Spleen (tissue), 13 donors: Measurements from ENCODE around the gene GPR148. TPM values are rescaled to one million over a fixed set of nuclear protein-coding genes. Genes with fewer than 3 reads are reported as not detected.
"Not testable (repeated sequence)": the region's sequence is repeated elsewhere in the genome, so short reads cannot be mapped to it uniquely, and the experiment has no call there.

Experiments
- DNase-seq: peaks from one replicate; pipeline ENCODE4 v3.0.0-alpha.2; 2020
- H3K27ac ChIP-seq, 8 donors: fragments of 200-600 bp; sonication (generic) in 7 of 8; 1 replicate in 4 of 8; 2 replicates in 4 of 8; pipeline versions ENCODE4 v1.5.0 to v1.8.0; 2016 to 2021; ENCODE audit warnings: inconsistent platforms in 4 of 8, mild to moderate bottlenecking in 4 of 8, moderate library complexity in 1 of 8
- H3K27me3 ChIP-seq, 7 donors: fragments of 200-600 bp; sonication (generic) in 6 of 7; replicated peaks in 1 of 7; 1 replicate in 4 of 7; 2 replicates in 3 of 7; pipeline versions ENCODE4 v1.5.0 to v1.8.0; 2016 to 2021; ENCODE audit warnings: inconsistent platforms in 3 of 7, mild to moderate bottlenecking in 1 of 7
- H3K36me3 ChIP-seq, 6 donors: fragments of 200-600 bp; sonication (generic) in 5 of 6; 1 replicate in 4 of 6; 2 replicates in 2 of 6; pipeline versions ENCODE4 v1.5.0 to v1.8.0; 2016 to 2021; ENCODE audit warnings: inconsistent platforms in 2 of 6
- H3K4me1 ChIP-seq, 6 donors: fragments of 200-600 bp; sonication (generic) in 5 of 6; 1 replicate in 3 of 6; 2 replicates in 3 of 6; pipeline versions ENCODE4 v1.5.0 to v1.8.0; 2016 to 2021; ENCODE audit warnings: inconsistent platforms in 3 of 6
- H3K4me3 ChIP-seq, 8 donors: fragments of 200-600 bp; sonication (generic) in 7 of 8; 1 replicate in 4 of 8; 2 replicates in 4 of 8; pipeline versions ENCODE4 v1.5.0 to v1.8.0; 2016 to 2021; ENCODE audit warnings: inconsistent platforms in 4 of 8, mild to moderate bottlenecking in 4 of 8, moderate library complexity in 2 of 8
- H3K9me3 ChIP-seq, 8 donors: fragments of 200-600 bp; sonication (generic) in 7 of 8; 1 replicate in 4 of 8; 2 replicates in 4 of 8; pipeline versions ENCODE4 v1.5.0 to v1.8.0; 2016 to 2021; ENCODE audit warnings: inconsistent platforms in 4 of 8
- POLR2A ChIP-seq, 3 donors: fragments of 450-650 bp; IDR thresholded peaks; one replicate each; pipeline ENCODE4 v1.5.1; 2017; ENCODE audit warnings: antibody characterized with exemption in 3 of 3, mild to moderate bottlenecking in 1 of 3
- POLR2AphosphoS5 ChIP-seq, 3 donors: sonication (generic); formaldehyde crosslinking; IDR thresholded peaks; one replicate each; pipeline ENCODE4 v1.5.1; 2017; ENCODE audit warnings: antibody characterized with exemption in 3 of 3
- WGBS, 5 donors: extraction: QIAGEN DNeasy Blood & Tissue Kit in 3 of 5; methylation state at CpG; one replicate each; pipeline versions ENCODE4 v1.1.5 to v1.1.7; 2013 to 2018; 5-methylcytosine and 5-hydroxymethylcytosine counted together
- intact Hi-C: fragments of 100-400 bp; cut with DNase I; formaldehyde crosslinking; loops from one replicate; pipeline ENCODE4 v1.15.0; 2023; ENCODE audit warnings: low total_unique reads
- long read RNA-seq, 2 donors: transcript quantifications; one replicate each; lab custom pipeline, GENCODE V29; 2026
- polyA plus RNA-seq, 3 donors: library from polyadenylated mRNA; stranded (reverse); fragments of 200-250 nt; gene quantifications; one replicate each; pipeline ENCODE4 v1.2.1, GENCODE V29; 2013
- total RNA-seq, 7 donors: library from RNA; depleted of rRNA in 3 of 7; stranded (reverse); fragments of >200 nt in 3 of 7; fragmentation: NEBNext Ultra II Directional in 4 of 7; extraction: Animal tissue kit (Norgen Biotek cat#: 25700) in 4 of 7; gene quantifications; one replicate each; pipeline versions ENCODE4 v1.1.0 to v1.2.1, GENCODE V29; 2016 to 2021
- TF ChIP-seq, protein P1 (sequence below), 11 experiments: fragments of 200-600 bp in 7 of 11; fragments of 450-650 bp in 4 of 11; sonication (generic) in 4 of 11; IDR thresholded peaks in 8 of 11; conservative IDR thresholded peaks in 3 of 11; 1 replicate in 7 of 11; 2 replicates in 4 of 11; pipeline versions ENCODE4 v1.4.0 to v1.8.0; 2016 to 2021; ENCODE audit warnings: antibody characterized with exemption in 11 of 11, inconsistent platforms in 4 of 11, mild to moderate bottlenecking in 1 of 11
- donor health status: healthy with polysubstance abuse.
- donor health status: DM: no; HTN: no; CAD: no; lungs with moderate emphysema.
- donor health status: DM: no; HTN: no; CAD: no.
- donor health status: Bipolar disorder and iron deficiency.
- donor health status: healthy.
- donor health status: DM: no; HTN: no; CAD: no.
- donor health status: DM: yes; HTN: yes; CAD: no.

The GPR148 gene, protein sequence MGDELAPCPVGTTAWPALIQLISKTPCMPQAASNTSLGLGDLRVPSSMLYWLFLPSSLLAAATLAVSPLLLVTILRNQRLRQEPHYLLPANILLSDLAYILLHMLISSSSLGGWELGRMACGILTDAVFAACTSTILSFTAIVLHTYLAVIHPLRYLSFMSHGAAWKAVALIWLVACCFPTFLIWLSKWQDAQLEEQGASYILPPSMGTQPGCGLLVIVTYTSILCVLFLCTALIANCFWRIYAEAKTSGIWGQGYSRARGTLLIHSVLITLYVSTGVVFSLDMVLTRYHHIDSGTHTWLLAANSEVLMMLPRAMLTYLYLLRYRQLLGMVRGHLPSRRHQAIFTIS
- total RNA-seq (not detected), polyA plus RNA-seq (not detected)
- long read RNA-seq, donor 1, result 0 reads
- long read RNA-seq, donor 2, result 0 reads

- H3K36me3 ChIP-seq, result no peaks in the 10 kb centered on the region
- DNase-seq, result peak; percentile 68
- H3K27ac ChIP-seq, result peak within 1 kb of the TSS in 6 of 8 donors; percentile 57 to 86 (median 76)
- intact Hi-C loops, result no loop called here
- WGBS, 5 donors, result 69 to 87% (median 76%) methylated on average over 4 to 8 of the region's 8 CpGs
- H3K9me3 ChIP-seq, result no peaks in the 10 kb centered on the region
- H3K4me3 ChIP-seq, result peak within 1 kb of the TSS in 7 of 8 donors; percentile 40 to 74 (median 44)
- H3K4me1 ChIP-seq, result peaks cover 9 to 24% (median 21%) of the 10 kb centered on the region in 6 donors
- peaks cover 0 to 29% (median 8%) of the 10 kb centered on the region in 7 donors for H3K27me3 ChIP-seq
- TF ChIP-seq, protein P1, sequence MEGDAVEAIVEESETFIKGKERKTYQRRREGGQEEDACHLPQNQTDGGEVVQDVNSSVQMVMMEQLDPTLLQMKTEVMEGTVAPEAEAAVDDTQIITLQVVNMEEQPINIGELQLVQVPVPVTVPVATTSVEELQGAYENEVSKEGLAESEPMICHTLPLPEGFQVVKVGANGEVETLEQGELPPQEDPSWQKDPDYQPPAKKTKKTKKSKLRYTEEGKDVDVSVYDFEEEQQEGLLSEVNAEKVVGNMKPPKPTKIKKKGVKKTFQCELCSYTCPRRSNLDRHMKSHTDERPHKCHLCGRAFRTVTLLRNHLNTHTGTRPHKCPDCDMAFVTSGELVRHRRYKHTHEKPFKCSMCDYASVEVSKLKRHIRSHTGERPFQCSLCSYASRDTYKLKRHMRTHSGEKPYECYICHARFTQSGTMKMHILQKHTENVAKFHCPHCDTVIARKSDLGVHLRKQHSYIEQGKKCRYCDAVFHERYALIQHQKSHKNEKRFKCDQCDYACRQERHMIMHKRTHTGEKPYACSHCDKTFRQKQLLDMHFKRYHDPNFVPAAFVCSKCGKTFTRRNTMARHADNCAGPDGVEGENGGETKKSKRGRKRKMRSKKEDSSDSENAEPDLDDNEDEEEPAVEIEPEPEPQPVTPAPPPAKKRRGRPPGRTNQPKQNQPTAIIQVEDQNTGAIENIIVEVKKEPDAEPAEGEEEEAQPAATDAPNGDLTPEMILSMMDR (IDR thresholded peaks at IDR 0.05 in 8 of 11, conservative IDR thresholded peaks at IDR 0.05 in 3 of 11), result no peak
- no peak for TF ChIP-seq POLR2A (IDR thresholded peaks at IDR 0.05)
- no peak for TF ChIP-seq POLR2AphosphoS5 (IDR thresholded peaks at IDR 0.05)
Observed at GRCh38 chr2:130728549-130729316, at the start of gene GPR148. GPR148 (plus strand) TSS chr2:130729070; CDS start chr2:130729152, 82 bp downstream.

- H3K9me3 ChIP-seq, H3K27ac ChIP-seq, DNase-seq, intact Hi-C loops, H3K4me3 ChIP-seq, H3K4me1 ChIP-seq, H3K36me3 ChIP-seq: not testable (repeated sequence)
- peaks cover 0 to 25% (median 4%) of the 10 kb centered on the region in 7 donors for H3K27me3 ChIP-seq
- 40 to 76% (median 52%) methylated on average over 3 to 27 of the region's 35 CpGs for whole genome bisulfite sequencing, 5 donors
Observed at GRCh38 chr2:130692041-130692770, 36.7 kb upstream of the GPR148 start.

- intact Hi-C loops, H3K9me3 ChIP-seq, H3K36me3 ChIP-seq, H3K27ac ChIP-seq, H3K4me1 ChIP-seq, DNase-seq: not testable (repeated sequence)
- TF ChIP-seq, protein P1 (IDR thresholded peaks at IDR 0.05 in 8 of 11, conservative IDR thresholded peaks at IDR 0.05 in 3 of 11), result peak in 1 of 11 experiments; percentile 7
- WGBS, 5 donors, result 3 to 10% (median 4%) methylated on average over 2 to 37 of the region's 37 CpGs
- H3K4me3 ChIP-seq, result peak overlapping the region in 1 of 8 donors; percentile 15
- H3K27me3 ChIP-seq, result peaks cover 0 to 25% (median 4%) of the 10 kb centered on the region in 7 donors
Observed at GRCh38 chr2:130693474-130693873, 35.4 kb upstream of the GPR148 start.

DNA sequence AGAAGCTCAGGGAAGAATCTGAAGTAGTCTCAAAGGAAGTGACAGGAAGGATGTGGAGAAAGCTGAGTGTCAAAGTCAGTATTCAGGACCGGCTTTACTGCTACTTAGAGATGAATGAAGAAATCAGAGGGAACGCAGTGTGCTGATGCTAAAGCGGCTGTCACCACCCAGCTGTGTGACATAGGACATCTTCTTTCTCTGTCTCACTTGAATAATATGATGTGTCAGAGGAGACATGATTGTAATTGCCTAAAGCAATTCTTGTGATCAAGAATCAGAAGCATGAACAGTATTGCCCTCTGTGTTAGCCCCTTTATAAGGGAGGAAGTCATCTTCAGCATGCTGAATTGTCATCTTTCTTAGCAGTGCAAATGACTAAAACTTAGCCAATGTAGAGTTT, 25.6 kb upstream of the GPR148 start:
- intact Hi-C loops, H3K27ac ChIP-seq: not testable (repeated sequence)
- WGBS, 5 donors, result 55 to 77% (median 70%) methylated on average over 3 of the region's 3 CpGs

GRCh38 chr2:130714795-130715194, 14.1 kb upstream of the GPR148 start:
- H3K27ac ChIP-seq, H3K4me1 ChIP-seq, H3K36me3 ChIP-seq, H3K27me3 ChIP-seq, DNase-seq, H3K9me3 ChIP-seq, intact Hi-C loops, H3K4me3 ChIP-seq: not testable (repeated sequence)
- no CpG with 5 or more reads among the region's 2 CpGs for WGBS, 5 donors

More for the DNA sequence above, 25.6 kb upstream of the GPR148 start:
- not testable (repeated sequence) for H3K4me1 ChIP-seq, H3K9me3 ChIP-seq, DNase-seq, H3K27me3 ChIP-seq, H3K4me3 ChIP-seq, H3K36me3 ChIP-seq
